Thoracic aorta (tissue), 2 donors: ENCODE results near the gene UBASH3A. TPM values are rescaled to one million over a fixed set of nuclear protein-coding genes. Genes with fewer than 3 reads are reported as not detected.

ENCODE experiments used
- ATAC-seq: fragments of 150-250 bp; one replicate; pipeline ENCODE4 v1.8.0; 2017; ENCODE audit warnings: low read depth; ENCODE audit not compliant: insufficient number of reproducible peaks, low FRiP score
- DNase-seq: peaks from one replicate; pipeline ENCODE4 v3.0.0-alpha.2; 2020; ENCODE audit warnings: low spot score
- H3K27ac ChIP-seq, 2 donors: fragments of 200-600 bp; sonication (generic); 1 replicate in 1 of 2; 2 replicates in 1 of 2; pipeline ENCODE4 v1.5.1; 2016; ENCODE audit warnings: mild to moderate bottlenecking in 2 of 2, moderate library complexity in 2 of 2
- H3K27me3 ChIP-seq: fragments of 200-600 bp; sonication (generic); replicated peaks from 2 replicates; pipeline ENCODE4 v1.6.0; 2016; ENCODE audit warnings: mild to moderate bottlenecking; ENCODE audit not compliant: insufficient read depth
- H3K36me3 ChIP-seq: fragments of 200-600 bp; sonication (generic); one replicate; pipeline ENCODE4 v1.5.1; 2016
- H3K4me1 ChIP-seq, 2 donors: fragments of 200-600 bp; sonication (generic); 1 replicate in 1 of 2; 2 replicates in 1 of 2; pipeline versions ENCODE4 v1.5.1 to v1.6.0; 2016; ENCODE audit warnings: low read depth in 2 of 2, mild to moderate bottlenecking in 1 of 2; ENCODE audit not compliant: control insufficient read depth in 1 of 2
- H3K4me3 ChIP-seq: fragments of 200-600 bp; sonication (generic); 2 replicates; pipeline ENCODE4 v1.5.1; 2016; ENCODE audit warnings: mild to moderate bottlenecking
- H3K9me3 ChIP-seq: fragments of 200-600 bp; sonication (generic); 2 replicates; pipeline ENCODE4 v1.5.1; 2016
- CTCF ChIP-seq: fragments of 200-600 bp; sonication (generic); IDR thresholded peaks from one replicate; pipeline ENCODE4 v1.5.1; 2019; ENCODE audit warnings: antibody characterized with exemption
- total RNA-seq, 2 donors: library from RNA; depleted of rRNA; stranded (reverse); fragments of >200 nt; gene quantifications; one replicate each; pipeline versions ENCODE4 v1.1.0 to v1.2.3, GENCODE V29; 2016

The UBASH3A gene
- total RNA-seq, 2 donors from 2014 or later, result 1.2 to 1.3 TPM

DNA sequence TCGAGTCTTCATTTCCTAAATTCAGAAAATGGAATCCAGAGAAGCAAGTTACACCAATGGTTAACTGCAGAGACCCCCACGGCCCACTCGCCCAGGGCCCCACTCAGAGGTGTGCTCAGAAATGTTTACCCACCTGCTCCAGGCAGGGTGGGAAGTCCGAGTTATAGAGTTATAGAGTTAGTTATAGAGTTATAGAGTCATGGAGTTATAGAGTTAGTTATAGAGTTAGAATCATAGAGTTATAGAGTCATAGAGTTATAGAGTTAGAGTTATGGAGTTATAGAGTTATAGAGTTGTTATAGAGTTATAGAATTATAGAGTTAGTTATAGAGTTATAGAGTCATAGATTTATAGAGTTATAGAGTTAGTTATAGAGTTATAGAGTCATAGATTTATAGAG lies 31.7 kb downstream of the UBASH3A start:
- H3K27me3 ChIP-seq, result no peaks in the 10 kb centered on the region
- DNase-seq (no peak), ATAC-seq (no peak)
- H3K4me3 ChIP-seq, result no peak overlapping the region
- peaks cover 13% of the 10 kb centered on the region for H3K9me3 ChIP-seq
- TF ChIP-seq CTCF, result no peak
- H3K36me3 ChIP-seq, result no peaks in the 10 kb centered on the region
- H3K4me1 ChIP-seq, result no peaks in the 10 kb centered on the region
- no peak overlapping the region for H3K27ac ChIP-seq

DNA sequence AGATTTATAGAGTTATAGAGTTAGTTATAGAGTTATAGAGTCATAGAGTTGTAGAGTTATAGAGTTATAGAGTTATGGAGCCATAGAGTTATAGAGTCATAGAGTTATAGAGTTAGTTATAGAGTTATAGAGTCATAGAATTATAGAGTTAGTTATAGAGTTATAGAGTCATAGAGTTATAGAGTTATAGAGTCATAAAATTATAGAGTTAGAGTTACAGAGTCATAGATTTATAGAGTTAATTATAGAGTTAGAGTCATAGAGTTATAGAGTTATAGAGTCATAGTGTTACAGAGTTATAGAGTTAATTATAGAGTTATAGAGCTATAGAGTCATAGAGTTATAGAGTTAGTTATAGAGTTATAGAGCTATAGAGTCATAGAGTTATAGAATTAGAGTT lies 32.1 kb downstream of the UBASH3A start:
- H3K27me3 ChIP-seq, result no peaks in the 10 kb centered on the region
- H3K27ac ChIP-seq, result no peak overlapping the region
- no peak for TF ChIP-seq CTCF
- H3K9me3 ChIP-seq, result peaks cover 13% of the 10 kb centered on the region
- ATAC-seq (no peak), DNase-seq (no peak)
- no peak overlapping the region for H3K4me3 ChIP-seq
- no peaks in the 10 kb centered on the region for H3K36me3 ChIP-seq
- no peaks in the 10 kb centered on the region for H3K4me1 ChIP-seq

DNA sequence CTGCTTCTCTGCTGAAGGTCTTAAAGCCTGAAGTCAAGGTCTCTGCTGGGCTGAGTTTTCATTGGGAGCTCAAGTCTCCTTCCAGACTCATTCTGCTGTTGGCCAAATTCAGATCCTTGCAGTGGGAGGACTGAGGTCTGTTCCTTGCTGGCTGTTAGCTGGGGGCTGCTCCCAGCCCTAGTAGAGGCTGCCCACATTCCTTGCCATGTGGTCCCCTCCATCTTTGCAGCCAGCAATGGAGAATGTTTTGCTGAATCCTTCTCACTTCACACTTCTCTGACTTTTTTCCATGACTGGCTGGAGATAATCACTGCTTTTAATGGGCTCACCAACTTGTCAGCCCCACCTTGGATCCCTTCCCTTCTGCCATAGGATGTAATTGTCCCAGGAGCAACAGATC lies 33.2 kb downstream of the UBASH3A start:
- ATAC-seq (no peak), DNase-seq (no peak)
- Histone ChIP-seq H3K9me3 (peaks cover 12% of the 10 kb centered on the region), H3K4me3 (no peak overlapping the region), H3K36me3 (no peaks in the 10 kb centered on the region), H3K27ac (no peak overlapping the region), H3K27me3 (no peaks in the 10 kb centered on the region), H3K4me1 (no peaks in the 10 kb centered on the region)
- TF ChIP-seq CTCF, result no peak

DNA sequence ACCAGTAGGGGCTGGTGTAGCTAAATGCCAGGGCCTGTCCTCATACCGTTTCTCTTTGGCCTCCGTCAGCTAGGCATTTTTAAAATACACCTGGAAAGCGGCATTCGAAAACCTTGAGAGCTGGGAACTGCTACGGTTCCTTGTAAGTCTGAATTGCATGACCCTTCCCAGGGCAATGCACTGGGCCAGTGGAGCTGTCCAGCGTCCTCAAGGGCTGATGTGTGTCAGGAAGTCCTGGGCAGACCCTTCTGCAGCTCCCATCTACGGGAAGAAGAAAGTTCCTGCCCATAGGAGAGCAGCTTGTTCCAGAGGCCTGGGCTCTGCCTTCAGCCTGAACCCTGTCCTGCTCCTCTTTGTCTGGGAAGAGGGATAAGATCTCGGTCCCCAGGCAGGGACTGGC lies 34.1 kb downstream of the UBASH3A start:
- Histone ChIP-seq H3K4me1 (no peaks in the 10 kb centered on the region), H3K4me3 (no peak overlapping the region), H3K9me3 (peaks cover 3% of the 10 kb centered on the region), H3K27ac (no peak overlapping the region), H3K36me3 (no peaks in the 10 kb centered on the region), H3K27me3 (no peaks in the 10 kb centered on the region)
- TF ChIP-seq CTCF, result no peak
- no peak for DNase-seq
- ATAC-seq, result no peak

DNA sequence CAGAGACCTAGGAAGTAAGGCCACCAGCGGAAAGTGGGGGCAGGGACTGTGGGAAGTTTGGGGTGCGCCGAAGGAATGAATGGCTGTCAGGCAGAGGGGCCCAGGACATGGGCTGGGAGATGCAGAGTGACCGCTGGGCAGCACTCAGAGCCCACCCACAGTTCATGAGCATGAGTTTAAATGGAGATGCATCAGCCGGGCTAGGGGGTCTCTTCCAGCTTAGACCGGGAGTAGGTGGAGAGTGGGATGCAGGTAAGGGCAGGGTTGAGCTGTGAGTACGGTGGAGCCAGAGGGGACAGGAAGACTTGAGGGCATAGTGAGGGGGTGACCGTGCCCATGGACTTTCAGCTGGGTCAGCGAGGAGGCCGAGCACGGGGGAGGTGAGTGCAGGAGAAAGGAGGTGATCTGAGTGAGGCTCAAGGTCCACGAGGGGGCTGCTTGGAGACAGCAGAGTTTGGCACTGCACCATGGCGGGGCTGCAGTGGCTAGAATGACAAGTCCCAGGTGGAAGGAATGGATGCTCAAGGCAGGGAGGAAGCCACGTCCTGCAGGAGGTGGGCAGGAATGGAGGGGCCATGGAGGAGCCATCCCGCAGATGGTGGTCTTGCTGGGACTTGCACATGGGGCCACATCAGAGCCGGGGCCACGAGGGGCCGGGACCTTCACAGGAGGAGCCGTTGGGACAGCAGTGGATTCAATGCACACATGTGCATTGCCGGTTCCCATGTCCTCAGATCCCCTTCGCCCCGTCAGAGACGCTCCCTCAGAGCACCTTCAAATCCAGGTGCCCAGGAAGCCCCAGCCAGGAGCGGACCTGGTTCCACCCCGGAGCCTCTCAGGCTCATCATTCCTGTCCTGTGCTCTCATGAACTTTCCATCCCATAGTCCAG lies 34.9 kb downstream of the UBASH3A start:
- H3K4me3 ChIP-seq, result no peak overlapping the region
- no peaks in the 10 kb centered on the region for H3K27me3 ChIP-seq
- no peak overlapping the region for H3K27ac ChIP-seq
- DNase-seq (no peak), ATAC-seq (no peak)
- TF ChIP-seq CTCF, result no peak
- no peaks in the 10 kb centered on the region for H3K9me3 ChIP-seq
- H3K36me3 ChIP-seq, result no peaks in the 10 kb centered on the region
- no peaks in the 10 kb centered on the region for H3K4me1 ChIP-seq
